Measurements from ENCODE around the gene CDH4. TPM values are rescaled to one million over a fixed set of nuclear protein-coding genes. Genes with fewer than 3 reads are reported as not detected.

Gene CDH4
- total RNA-seq, 1 donor from 2014 or later, result 2.9 TPM

DNA sequence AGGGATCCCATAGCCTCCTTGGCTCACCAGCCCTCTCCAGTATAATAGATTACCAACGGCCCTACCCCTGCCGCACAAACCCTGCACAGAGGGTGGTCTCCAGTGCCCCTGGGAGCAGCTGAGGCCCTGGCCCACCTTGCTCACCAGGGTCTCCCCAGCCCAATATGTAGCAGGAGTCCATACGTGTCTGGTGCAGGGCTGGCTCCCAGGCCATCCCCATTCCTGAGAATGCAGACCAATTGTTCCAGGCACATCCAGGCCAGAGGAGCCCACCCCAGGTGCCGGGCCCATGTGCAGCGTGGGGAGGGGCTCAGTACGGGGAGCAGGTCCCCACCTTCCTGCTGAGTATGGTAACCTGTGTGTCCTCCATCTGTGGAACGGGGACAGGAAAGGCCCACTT is 561.7 kb downstream of the CDH4 start:
- Mint-ChIP-seq H3K4me1 (peaks cover 16% of the 10 kb centered on the region), H3K4me3 (no peak overlapping the region), H3K27ac (no peak overlapping the region), H3K9me3 (no peaks in the 10 kb centered on the region), H3K36me3 (no peaks in the 10 kb centered on the region), H3K27me3 (ENCODE audit: insufficient read depth, low read depth) (peaks cover 3% of the 10 kb centered on the region)
- Histone ChIP-seq H3K4me1 (peaks cover 3% of the 10 kb centered on the region), H3K79me2 (ENCODE audit: low read depth) (no peaks in the 10 kb centered on the region), H3F3A (ENCODE audit: low read depth) (no peaks in the 10 kb centered on the region), H3K4me3 (no peak overlapping the region), H3K36me3 (no peaks in the 10 kb centered on the region), H3K27ac (no peak overlapping the region), H3K27me3 (no peaks in the 10 kb centered on the region), H4K20me1 (ENCODE audit: low read depth) (no peaks in the 10 kb centered on the region), H3K9ac (no peak overlapping the region), H3K9me3 (ENCODE audit: low read depth) (no peaks in the 10 kb centered on the region), H3K4me2 (no peak overlapping the region), H2AFZ (replicated peaks) (no peak overlapping the region)
- no peak for DNase-seq (ENCODE audit: low spot score)
- TF ChIP-seq EZH2phosphoT487 (IDR thresholded peaks at IDR 0.05) (no peak), EZH2 (IDR thresholded peaks at IDR 0.05) (no peak)
- TF ChIP-seq, protein P1, sequence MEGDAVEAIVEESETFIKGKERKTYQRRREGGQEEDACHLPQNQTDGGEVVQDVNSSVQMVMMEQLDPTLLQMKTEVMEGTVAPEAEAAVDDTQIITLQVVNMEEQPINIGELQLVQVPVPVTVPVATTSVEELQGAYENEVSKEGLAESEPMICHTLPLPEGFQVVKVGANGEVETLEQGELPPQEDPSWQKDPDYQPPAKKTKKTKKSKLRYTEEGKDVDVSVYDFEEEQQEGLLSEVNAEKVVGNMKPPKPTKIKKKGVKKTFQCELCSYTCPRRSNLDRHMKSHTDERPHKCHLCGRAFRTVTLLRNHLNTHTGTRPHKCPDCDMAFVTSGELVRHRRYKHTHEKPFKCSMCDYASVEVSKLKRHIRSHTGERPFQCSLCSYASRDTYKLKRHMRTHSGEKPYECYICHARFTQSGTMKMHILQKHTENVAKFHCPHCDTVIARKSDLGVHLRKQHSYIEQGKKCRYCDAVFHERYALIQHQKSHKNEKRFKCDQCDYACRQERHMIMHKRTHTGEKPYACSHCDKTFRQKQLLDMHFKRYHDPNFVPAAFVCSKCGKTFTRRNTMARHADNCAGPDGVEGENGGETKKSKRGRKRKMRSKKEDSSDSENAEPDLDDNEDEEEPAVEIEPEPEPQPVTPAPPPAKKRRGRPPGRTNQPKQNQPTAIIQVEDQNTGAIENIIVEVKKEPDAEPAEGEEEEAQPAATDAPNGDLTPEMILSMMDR (IDR thresholded peaks at IDR 0.05), result no peak

DNA sequence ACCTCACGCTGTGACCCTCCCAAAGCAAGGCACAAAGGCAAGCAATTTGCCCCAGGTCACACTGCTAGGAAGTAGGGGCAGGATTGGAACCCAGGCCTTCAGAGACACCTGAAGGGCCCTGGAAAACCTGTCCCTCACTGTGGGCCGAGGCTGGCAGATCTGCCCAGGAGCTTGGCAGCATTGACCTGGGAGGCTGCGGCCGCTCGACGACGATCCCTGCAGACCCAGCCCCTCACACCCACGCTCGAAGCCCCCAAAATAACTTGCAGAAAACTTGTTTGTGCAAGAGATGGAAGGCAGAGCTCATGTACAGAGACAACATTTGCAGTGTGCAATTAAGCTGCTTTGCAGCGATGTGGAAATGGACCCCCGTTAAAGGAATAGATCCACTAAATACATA is 562.2 kb downstream of the CDH4 start:
- peaks cover 3% of the 10 kb centered on the region for H3K4me1 ChIP-seq
- H3K27ac Mint-ChIP-seq, result no peak overlapping the region
- TF ChIP-seq, protein P1 (IDR thresholded peaks at IDR 0.05), result no peak
- no peak for TF ChIP-seq EZH2phosphoT487 (IDR thresholded peaks at IDR 0.05)
- no peak for TF ChIP-seq EZH2 (IDR thresholded peaks at IDR 0.05)
- H3K4me3 Mint-ChIP-seq, result no peak overlapping the region
- no peaks in the 10 kb centered on the region for H3K9me3 Mint-ChIP-seq
- H2AFZ ChIP-seq (replicated peaks), result no peak overlapping the region
- H4K20me1 ChIP-seq (ENCODE audit: low read depth), result no peaks in the 10 kb centered on the region
- H3K27me3 Mint-ChIP-seq (ENCODE audit: insufficient read depth, low read depth), result peaks cover 3% of the 10 kb centered on the region
- H3K4me1 Mint-ChIP-seq, result peaks cover 16% of the 10 kb centered on the region
- H3K4me2 ChIP-seq, result no peak overlapping the region
- H3K36me3 Mint-ChIP-seq, result no peaks in the 10 kb centered on the region
- H3K79me2 ChIP-seq (ENCODE audit: low read depth), result no peaks in the 10 kb centered on the region
- H3K27ac ChIP-seq, result no peak overlapping the region
- no peak overlapping the region for H3K4me3 ChIP-seq
- H3F3A ChIP-seq (ENCODE audit: low read depth), result no peaks in the 10 kb centered on the region
- H3K36me3 ChIP-seq, result no peaks in the 10 kb centered on the region
- DNase-seq (ENCODE audit: low spot score), result no peak
- no peaks in the 10 kb centered on the region for H3K9me3 ChIP-seq (ENCODE audit: low read depth)
- H3K9ac ChIP-seq, result no peak overlapping the region
- no peaks in the 10 kb centered on the region for H3K27me3 ChIP-seq

DNA sequence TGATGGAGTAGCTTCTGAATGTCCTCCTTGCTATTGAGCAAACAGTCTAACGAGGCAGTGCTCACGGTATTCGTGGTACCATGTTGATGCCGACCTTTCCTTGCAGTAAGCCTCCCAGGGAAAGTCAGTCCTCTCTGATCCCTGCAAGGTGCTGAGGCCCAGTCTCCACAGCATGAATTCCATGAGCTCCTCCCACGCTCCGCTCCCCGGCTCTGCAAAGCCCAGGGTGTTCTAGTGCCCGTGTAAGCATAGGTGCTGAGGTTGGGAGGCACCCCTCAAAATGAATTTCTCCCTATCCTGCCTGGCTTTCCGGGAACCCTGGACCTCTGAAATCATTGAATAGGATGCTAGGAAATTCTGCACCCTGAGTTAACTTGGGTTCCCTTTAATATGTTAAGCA is 562.7 kb downstream of the CDH4 start:
- H3K9ac ChIP-seq, result no peak overlapping the region
- H2AFZ ChIP-seq (replicated peaks), result no peak overlapping the region
- TF ChIP-seq EZH2 (IDR thresholded peaks at IDR 0.05) (no peak), EZH2phosphoT487 (IDR thresholded peaks at IDR 0.05) (no peak)
- TF ChIP-seq, protein P1 (IDR thresholded peaks at IDR 0.05), result no peak
- Mint-ChIP-seq H3K4me3 (no peak overlapping the region), H3K27me3 (ENCODE audit: insufficient read depth, low read depth) (peaks cover 4% of the 10 kb centered on the region), H3K4me1 (peaks cover 20% of the 10 kb centered on the region), H3K9me3 (no peaks in the 10 kb centered on the region), H3K27ac (no peak overlapping the region), H3K36me3 (no peaks in the 10 kb centered on the region)
- H3K4me2 ChIP-seq, result no peak overlapping the region
- no peaks in the 10 kb centered on the region for H3K9me3 ChIP-seq (ENCODE audit: low read depth)
- H3K27ac ChIP-seq, result no peak overlapping the region
- no peak for DNase-seq (ENCODE audit: low spot score)
- no peaks in the 10 kb centered on the region for H3F3A ChIP-seq (ENCODE audit: low read depth)
- H3K27me3 ChIP-seq, result no peaks in the 10 kb centered on the region
- no peaks in the 10 kb centered on the region for H3K79me2 ChIP-seq (ENCODE audit: low read depth)
- peaks cover 3% of the 10 kb centered on the region for H3K4me1 ChIP-seq
- no peaks in the 10 kb centered on the region for H3K36me3 ChIP-seq
- no peak overlapping the region for H3K4me3 ChIP-seq
- no peaks in the 10 kb centered on the region for H4K20me1 ChIP-seq (ENCODE audit: low read depth)

All from neural progenitor cell (in vitro differentiated cells).